Dendritic cell treated with granulocyte-macrophage colony-stimulating factor and Interleukin-4, amounts not matched to agents 40 ng/mL and 50 ng/mL, for 4 days (primary cell): ENCODE results near the gene EIF2AK2.

Source experiments
- H3K27ac Mint-ChIP-seq: one replicate; pipeline ENCODE4 v1.8.0; 2022; ENCODE audit warnings: mild to moderate bottlenecking, mixed read lengths
- H3K27me3 Mint-ChIP-seq: one replicate; pipeline ENCODE4 v1.8.0; 2022; ENCODE audit warnings: mild to moderate bottlenecking, mixed read lengths
- H3K36me3 Mint-ChIP-seq: one replicate; pipeline ENCODE4 v1.8.0; 2022; ENCODE audit warnings: low read depth, mixed read lengths
- H3K4me1 Mint-ChIP-seq: one replicate; pipeline ENCODE4 v1.8.0; 2022; ENCODE audit warnings: low read depth, mixed read lengths
- H3K4me3 Mint-ChIP-seq: one replicate; pipeline ENCODE4 v1.8.0; 2022; ENCODE audit warnings: mild to moderate bottlenecking, moderate library complexity, mixed read lengths
- H3K9me3 Mint-ChIP-seq: one replicate; pipeline ENCODE4 v1.8.0; 2022; ENCODE audit warnings: mixed read lengths
- intact Hi-C: fragments of 100-400 bp; cut with micrococcal nuclease; formaldehyde crosslinking; loops from one replicate; pipeline ENCODE4 v1.15.0; 2022

EIF2AK2 gene

DNA sequence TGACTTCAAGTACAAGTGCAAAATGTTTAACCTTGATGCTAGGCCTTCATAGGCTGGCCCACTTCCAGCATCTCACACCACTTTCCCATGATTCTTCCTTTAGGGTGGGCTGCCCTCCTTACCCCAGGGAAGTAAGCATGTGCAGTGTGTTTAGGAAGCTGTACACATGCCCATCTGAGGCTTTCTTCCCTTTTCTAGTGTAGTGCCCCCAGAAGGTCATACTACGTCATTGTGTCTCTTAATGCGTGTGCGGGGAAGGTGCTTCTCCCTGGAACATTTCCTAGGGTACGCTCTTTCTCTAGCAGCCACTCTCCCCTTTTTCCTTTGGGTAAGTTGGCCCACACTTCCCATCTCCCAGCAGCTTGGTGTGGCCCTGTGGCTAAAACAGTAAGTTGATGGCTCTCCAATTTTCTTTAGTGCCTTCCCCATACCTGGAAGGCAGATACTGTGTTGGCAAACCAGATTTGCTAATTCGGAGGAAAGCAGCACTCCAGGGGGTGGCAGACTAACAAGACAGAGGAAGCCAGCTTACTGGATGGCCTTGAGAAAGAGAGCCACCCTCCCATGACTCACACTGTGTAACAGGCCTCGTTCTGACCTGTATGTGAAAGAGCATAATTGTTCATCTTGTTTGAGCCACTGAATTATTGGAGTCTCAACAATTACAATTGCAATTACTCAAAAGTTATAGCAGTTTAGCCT is 32.8 kb upstream of the EIF2AK2 start:
- H3K9me3 Mint-ChIP-seq = no peaks in the 10 kb centered on the region
- H3K4me3 Mint-ChIP-seq = no peak overlapping the region
- no peaks in the 10 kb centered on the region for H3K36me3 Mint-ChIP-seq
- H3K27me3 Mint-ChIP-seq = peaks cover 5% of the 10 kb centered on the region
- peak overlapping the region; percentile 65 for H3K27ac Mint-ChIP-seq
- intact Hi-C loops = no loop called here
- peaks cover 27% of the 10 kb centered on the region for H3K4me1 Mint-ChIP-seq

DNA sequence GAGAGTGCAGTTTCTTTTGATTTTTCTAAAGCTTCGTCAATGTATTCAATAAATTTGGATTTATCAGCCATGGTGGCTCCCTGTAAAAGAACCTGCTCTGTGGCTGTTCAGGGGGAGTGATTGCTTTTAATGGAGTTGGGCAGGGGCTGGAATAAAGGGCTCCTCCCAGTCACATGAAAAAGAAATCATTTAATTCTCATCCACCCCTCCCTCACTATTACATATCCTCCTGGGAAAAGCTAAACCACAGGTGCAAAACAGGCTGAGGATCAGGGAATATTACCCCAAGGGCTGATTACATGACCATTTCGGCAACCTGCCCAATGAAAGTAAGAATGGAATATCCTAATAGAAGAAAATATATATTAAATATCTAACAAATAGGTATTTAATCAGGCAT is 31.8 kb upstream of the EIF2AK2 start, which contains the start of gene SULT6B1:
TSS of gene SULT6B1 (minus strand) at position 101 of the 400 bp plus-strand sequence. CDS start at position 71, 30 bp downstream.
- no peaks in the 10 kb centered on the region for H3K36me3 Mint-ChIP-seq
- H3K27ac Mint-ChIP-seq = peak within 1 kb of the TSS; percentile 65
- peaks cover 26% of the 10 kb centered on the region for H3K4me1 Mint-ChIP-seq
- no peak within 1 kb of the TSS for H3K4me3 Mint-ChIP-seq
- H3K9me3 Mint-ChIP-seq = no peaks in the 10 kb centered on the region
- intact Hi-C loops = no loop called here
- peaks cover 8% of the 10 kb centered on the region for H3K27me3 Mint-ChIP-seq

DNA sequence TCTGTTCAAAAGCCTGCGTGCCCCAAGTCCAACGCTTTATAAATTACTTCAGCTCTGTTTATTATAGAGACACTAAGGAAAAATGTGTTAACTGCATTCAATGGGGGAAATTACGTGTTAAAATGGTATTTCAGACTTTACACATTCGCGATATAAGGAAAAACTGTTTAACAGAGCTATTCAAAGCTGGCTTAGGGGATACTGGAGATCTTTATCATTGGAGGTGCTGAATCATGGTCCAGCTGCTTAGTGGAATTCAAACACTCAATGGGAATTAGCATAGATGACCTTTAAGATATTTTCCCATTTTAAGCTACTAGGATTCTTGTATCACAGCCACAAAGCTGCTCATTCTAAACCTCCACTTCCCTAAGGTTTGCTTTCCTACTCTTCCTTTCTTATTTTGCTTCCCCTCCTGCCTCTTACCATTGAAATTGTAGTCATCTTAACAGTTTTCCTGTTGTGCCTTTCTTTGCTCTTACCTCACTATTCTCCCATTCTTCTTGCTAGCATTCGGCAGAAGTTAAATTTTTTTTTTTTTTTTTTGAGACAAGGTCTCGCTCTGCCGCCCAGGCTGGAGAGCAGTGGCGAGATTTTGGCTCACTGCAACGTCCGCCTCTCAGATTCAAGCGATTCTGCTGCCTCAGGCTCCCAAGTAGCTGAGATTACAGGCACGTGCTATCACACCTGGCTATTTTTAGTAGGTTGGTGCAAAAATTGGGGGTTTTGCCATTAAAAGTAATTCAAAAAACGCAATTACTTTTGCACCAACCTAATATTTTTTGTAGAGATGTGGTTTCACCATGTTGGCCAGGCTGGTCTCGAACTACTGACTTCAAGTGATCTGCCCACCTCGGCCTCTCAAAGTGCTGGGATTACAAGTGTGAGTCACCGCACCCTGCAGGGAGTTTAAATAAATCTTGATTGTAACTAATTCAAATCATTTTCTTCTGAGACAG is 25.2 kb upstream of the EIF2AK2 start:
- H3K27ac Mint-ChIP-seq = peak overlapping the region; percentile 31
- intact Hi-C loops = no loop called here
- H3K4me3 Mint-ChIP-seq = no peak overlapping the region
- H3K9me3 Mint-ChIP-seq = no peaks in the 10 kb centered on the region
- H3K4me1 Mint-ChIP-seq = peaks cover 12% of the 10 kb centered on the region
- H3K36me3 Mint-ChIP-seq = no peaks in the 10 kb centered on the region
- peaks cover 16% of the 10 kb centered on the region for H3K27me3 Mint-ChIP-seq

DNA sequence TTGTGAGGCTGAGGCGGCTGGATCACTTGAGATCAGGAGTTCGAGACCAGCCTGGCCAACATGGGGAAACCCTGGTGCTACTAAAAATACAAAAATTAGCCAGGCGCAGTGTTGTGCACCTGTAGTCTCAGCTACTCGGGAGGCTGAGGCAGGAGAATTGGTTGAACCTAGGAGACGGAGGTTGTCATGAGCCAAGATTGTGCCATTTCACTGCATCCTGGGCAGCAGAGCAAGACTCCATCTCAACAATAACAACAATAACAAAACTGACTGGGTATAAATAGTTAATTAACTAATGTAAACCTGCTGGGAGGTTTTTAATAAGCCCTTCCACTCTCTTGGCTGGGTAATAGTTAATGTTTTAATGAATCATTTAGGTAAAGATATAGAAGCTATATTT is 23.9 kb upstream of the EIF2AK2 start:
- Mint-ChIP-seq H3K9me3 (no peaks in the 10 kb centered on the region), H3K36me3 (no peaks in the 10 kb centered on the region), H3K27ac (peak overlapping the region; percentile 74), H3K27me3 (peaks cover 12% of the 10 kb centered on the region), H3K4me1 (peaks cover 12% of the 10 kb centered on the region), H3K4me3 (no peak overlapping the region)
- intact Hi-C loops = no loop called here

DNA sequence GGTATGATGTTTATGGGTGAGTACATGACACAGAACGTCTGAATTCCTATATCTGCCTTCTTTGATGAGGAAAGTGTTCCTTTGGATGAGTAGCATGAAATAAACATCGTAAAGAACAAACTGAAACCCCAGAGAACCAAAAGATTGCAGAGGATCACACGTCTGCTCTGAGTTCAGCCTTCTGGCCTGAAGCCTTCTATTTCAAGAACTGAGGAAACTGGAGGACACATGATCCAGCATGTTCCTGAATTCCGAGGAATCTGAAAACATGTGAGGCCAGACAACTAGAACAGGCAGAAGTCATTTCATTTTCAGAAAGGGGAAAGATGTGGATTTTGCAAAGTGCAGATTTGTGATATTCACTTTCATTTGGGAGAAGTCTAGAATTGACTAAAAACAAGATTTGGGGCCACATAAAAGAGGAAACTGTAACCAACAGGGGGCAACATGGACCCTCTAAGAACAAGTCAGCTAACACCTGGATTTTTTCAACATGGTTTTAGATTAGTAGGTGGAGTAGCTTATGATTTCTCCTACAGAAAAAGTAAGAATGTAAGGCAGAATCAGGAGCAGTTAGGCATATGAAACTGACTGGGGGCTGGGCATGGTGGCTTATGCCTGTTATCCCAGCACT is 23.3 kb upstream of the EIF2AK2 start:
- H3K4me1 Mint-ChIP-seq = peaks cover 12% of the 10 kb centered on the region
- H3K36me3 Mint-ChIP-seq = no peaks in the 10 kb centered on the region
- intact Hi-C loops = no loop called here
- peak overlapping the region; percentile 2 for H3K4me3 Mint-ChIP-seq
- H3K27ac Mint-ChIP-seq = peak overlapping the region; percentile 74
- H3K9me3 Mint-ChIP-seq = no peaks in the 10 kb centered on the region
- peaks cover 12% of the 10 kb centered on the region for H3K27me3 Mint-ChIP-seq

DNA sequence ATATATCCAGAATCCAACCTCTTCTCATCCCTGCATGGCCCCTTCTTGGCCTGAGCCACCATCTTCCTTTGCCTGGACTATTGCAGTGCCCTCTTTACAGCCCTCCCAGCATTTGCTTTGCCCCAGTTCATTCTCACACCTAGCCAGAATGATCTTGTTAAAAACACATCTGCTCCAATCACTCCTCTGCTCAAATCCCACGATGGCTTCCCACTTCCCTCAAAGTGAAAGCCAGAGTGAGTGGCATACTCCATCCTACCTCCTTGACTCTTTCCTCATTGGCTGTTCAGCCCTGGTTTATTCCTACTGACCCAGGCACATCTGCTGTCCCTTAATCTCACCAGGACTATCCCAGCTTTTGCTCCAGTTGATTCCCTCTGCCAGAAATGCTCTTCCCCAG is 17.0 kb upstream of the EIF2AK2 start:
- Mint-ChIP-seq H3K36me3 (no peaks in the 10 kb centered on the region), H3K27ac (no peak overlapping the region), H3K9me3 (no peaks in the 10 kb centered on the region), H3K27me3 (no peaks in the 10 kb centered on the region), H3K4me1 (no peaks in the 10 kb centered on the region), H3K4me3 (no peak overlapping the region)
- intact Hi-C loops = no loop called here

DNA sequence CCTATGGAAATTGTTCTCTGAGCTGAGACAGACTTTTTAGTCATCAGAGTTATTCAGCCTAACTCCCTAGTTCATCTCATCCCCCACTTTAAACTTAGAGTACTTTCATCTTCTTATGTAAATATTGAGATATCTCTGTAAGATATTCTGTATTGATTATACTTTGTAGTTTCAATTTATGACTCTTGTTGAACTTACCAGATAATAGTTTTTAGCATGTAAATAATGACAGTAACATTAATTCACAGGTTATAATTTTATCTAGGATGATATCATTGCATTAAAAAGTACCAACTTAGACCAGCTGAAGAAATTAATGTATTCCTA is 14.8 kb upstream of the EIF2AK2 start:
- no peak overlapping the region for H3K4me3 Mint-ChIP-seq
- H3K4me1 Mint-ChIP-seq = peaks cover 4% of the 10 kb centered on the region
- H3K9me3 Mint-ChIP-seq = peaks cover under 1% of the 10 kb centered on the region
- intact Hi-C loops = no loop called here
- H3K27ac Mint-ChIP-seq = no peak overlapping the region
- H3K27me3 Mint-ChIP-seq = no peaks in the 10 kb centered on the region
- no peaks in the 10 kb centered on the region for H3K36me3 Mint-ChIP-seq

DNA sequence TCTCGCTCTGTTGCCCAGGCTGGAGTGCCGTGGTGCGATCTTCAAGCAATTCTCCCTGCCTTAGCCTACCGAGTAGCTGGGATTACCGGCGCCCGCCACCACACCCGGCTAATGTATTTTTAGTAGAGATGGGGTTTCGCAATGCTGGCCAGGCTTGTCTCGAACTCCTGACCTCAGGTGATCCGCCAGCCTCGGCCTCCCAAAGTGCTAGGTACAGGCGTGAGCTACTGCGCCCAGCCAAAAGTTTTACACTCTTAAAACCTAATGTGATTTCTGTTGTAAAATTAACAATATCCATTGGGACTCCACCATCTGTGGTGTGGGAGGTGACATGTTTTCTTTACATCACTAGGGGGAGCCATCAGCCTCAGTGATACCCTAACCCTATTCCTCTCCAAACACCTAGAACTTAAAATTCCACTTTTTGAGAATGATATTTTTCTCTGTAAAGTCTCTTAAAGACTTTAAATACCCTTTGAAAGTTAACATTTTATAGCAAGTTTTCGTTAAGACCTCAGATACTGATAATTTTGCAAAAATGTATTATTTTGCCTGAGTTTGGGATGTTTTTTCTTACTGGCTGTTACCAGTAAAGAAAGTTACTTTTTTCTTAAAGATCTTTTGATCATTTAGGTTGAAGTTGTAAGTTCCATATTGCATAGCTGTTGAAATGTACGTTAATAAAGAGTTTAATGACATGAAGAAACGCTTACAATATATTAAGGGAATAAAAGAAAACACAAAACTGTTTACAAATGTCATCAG is 11.6 kb upstream of the EIF2AK2 start:
- peaks cover 4% of the 10 kb centered on the region for H3K4me1 Mint-ChIP-seq
- intact Hi-C loops = loop anchor here (2.0 kb wide), 1 partner anchor 62 kb away; the partner anchor contains the start of genes CEBPZ and NDUFAF7
- H3K4me3 Mint-ChIP-seq = no peak overlapping the region
- peaks cover 24% of the 10 kb centered on the region for H3K9me3 Mint-ChIP-seq
- H3K36me3 Mint-ChIP-seq = peaks cover 7% of the 10 kb centered on the region
- H3K27me3 Mint-ChIP-seq = no peaks in the 10 kb centered on the region
- H3K27ac Mint-ChIP-seq = no peak overlapping the region

DNA sequence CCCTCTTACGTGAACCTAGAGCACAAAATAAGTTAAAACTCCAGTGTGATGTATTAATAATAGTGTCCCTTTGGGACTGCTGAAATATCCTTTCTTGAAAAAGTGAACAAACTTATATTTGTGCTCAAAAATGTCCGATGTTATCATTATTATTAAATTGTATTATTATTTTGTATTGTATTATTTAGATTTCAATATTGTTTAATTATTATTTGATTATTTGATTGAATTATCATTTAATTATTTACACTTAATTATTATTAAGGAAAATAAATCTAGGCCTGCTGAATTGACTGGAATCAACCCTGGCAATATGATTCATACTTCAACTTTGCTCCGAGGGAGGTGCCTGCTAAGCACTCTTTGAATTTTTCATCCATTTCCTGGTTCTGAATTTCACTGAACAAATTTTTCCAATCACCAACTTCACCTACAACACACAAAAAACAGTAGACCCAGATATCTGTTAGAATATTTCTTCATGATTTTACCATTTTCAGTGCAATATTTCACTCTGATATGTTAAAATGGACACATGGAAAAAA is 10.9 kb upstream of the EIF2AK2 start:
- peaks cover 4% of the 10 kb centered on the region for H3K4me1 Mint-ChIP-seq
- no peak overlapping the region for H3K27ac Mint-ChIP-seq
- intact Hi-C loops = loop anchor here (2.0 kb wide), 1 partner anchor 63 kb away; the partner anchor contains the start of genes CEBPZ and NDUFAF7
- H3K36me3 Mint-ChIP-seq = peaks cover 7% of the 10 kb centered on the region
- H3K9me3 Mint-ChIP-seq = peaks cover 24% of the 10 kb centered on the region
- H3K27me3 Mint-ChIP-seq = no peaks in the 10 kb centered on the region
- no peak overlapping the region for H3K4me3 Mint-ChIP-seq

DNA sequence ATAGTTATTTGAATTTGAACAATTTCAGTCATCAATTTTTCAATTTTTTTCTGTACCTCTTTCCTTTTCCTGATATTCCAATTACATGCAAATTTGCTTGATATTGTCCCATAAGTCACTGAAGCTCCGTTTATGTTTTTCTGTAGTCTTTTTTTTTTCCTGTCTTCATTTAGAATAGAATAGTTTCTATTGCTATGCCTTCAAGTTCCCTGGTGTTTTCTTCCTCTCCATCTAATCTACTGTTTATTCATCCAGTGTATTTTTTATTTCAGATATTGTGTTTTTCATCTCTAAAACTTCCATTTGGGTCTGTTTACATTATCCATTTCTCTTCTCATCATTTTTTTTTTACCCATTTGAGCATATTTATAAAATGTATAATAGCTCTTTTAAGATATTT is 8.0 kb upstream of the EIF2AK2 start:
- H3K27me3 Mint-ChIP-seq = no peaks in the 10 kb centered on the region
- peaks cover 4% of the 10 kb centered on the region for H3K4me1 Mint-ChIP-seq
- no peak overlapping the region for H3K4me3 Mint-ChIP-seq
- intact Hi-C loops = no loop called here
- H3K36me3 Mint-ChIP-seq = peaks cover 7% of the 10 kb centered on the region
- peaks cover 24% of the 10 kb centered on the region for H3K9me3 Mint-ChIP-seq
- H3K27ac Mint-ChIP-seq = no peak overlapping the region

DNA sequence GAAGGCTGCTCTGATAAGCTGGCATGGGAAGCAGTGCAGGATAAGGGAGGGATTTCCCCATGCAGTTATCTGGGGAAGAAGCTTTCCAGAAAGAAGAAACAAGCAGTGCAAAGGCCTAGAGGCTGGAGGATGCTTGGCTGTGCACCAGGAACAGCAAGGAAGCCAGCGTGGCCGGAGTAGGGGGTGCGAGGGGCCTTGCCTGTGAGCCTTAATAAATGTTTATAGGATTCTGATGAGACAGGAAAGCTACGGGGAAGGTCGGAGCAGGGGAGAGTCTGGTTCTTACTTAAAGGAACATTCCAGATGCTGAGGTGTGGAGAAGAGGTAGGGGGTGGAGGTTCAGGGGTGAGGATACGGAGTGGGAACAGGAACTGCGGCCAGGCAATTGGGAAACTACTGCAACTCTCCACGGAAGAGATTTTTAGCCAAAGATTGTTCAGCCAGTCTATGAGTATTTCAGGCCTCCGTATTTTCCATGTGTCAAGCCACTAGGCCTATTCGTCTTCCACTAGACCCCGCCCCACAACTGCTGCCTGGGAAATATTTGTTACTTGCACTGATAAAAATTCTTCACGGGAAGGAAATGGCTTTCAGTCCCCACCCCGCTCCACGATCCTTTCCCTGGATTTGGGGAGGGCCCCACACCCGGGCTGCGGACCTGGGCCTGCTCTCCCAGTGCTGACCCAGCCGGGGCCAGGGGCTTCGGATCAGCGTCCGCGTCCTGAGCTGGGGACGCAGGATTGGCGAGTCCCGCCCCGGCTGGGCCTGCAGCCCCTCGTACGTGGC is 516 bp downstream of the EIF2AK2 start:
- Mint-ChIP-seq H3K9me3 (no peaks in the 10 kb centered on the region), H3K27me3 (no peaks in the 10 kb centered on the region), H3K36me3 (peaks cover 39% of the 10 kb centered on the region), H3K4me1 (peaks cover 44% of the 10 kb centered on the region), H3K4me3 (peak overlapping the region; percentile 89), H3K27ac (peak overlapping the region; percentile 88)
- intact Hi-C loops = no loop called here

DNA sequence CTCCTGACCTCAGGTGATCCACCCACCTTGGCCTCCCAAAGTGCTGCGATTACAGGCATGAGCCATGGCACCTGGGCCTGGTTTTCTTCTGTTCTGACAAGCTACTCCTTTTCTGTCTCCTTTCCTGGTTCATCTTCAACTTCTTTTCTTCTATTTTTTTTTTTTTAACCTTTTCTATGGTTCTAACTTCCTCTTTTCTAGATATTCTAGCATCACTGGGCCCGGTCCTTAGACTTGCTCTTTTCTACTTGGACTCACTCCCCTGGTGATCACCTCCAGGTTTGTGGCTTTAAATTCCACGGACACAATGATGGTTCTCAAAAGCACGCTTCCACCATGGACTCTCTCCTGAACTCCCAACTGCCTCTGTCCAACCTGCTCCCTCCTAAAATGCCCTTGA is 2.0 kb downstream of the EIF2AK2 start:
- Mint-ChIP-seq H3K36me3 (peaks cover 39% of the 10 kb centered on the region), H3K4me3 (no peak overlapping the region), H3K4me1 (peaks cover 46% of the 10 kb centered on the region), H3K9me3 (no peaks in the 10 kb centered on the region), H3K27ac (peak overlapping the region; percentile 6), H3K27me3 (no peaks in the 10 kb centered on the region)
- intact Hi-C loops = no loop called here
